Heart right ventricle (tissue), 16 donors: ENCODE data around the gene NACC1. TPM values are rescaled to one million over a fixed set of nuclear protein-coding genes. Genes with fewer than 3 reads are reported as not detected.
A peak's percentile ranks its signal among the peaks of the same experiment; 100 is the strongest.

Experiments
- ATAC-seq, 8 donors: fragments of 200-7000 bp; cut with Tn5 transposase; one replicate each; pipeline ENCODE4 v1.9.1; 2020; ENCODE audit warnings: mild to moderate bottlenecking in 8 of 8, moderate library complexity in 8 of 8, moderate number of reproducible peaks in 1 of 8
- DNase-seq, 2 donors: peaks; one replicate each; pipeline ENCODE4 v3.0.0-alpha.2; 2020
- H3K27ac ChIP-seq, 10 donors: fragments of 200-600 bp; sonication (generic) in 2 of 10; one replicate each; pipeline versions ENCODE4 v1.5.0 to v1.8.0; 2020 to 2022; ENCODE audit warnings: mild to moderate bottlenecking in 3 of 10
- H3K27me3 ChIP-seq, 7 donors: fragments of 200-600 bp; one replicate each; pipeline ENCODE4 v1.8.0; 2021 to 2022; ENCODE audit warnings: mild to moderate bottlenecking in 2 of 7
- H3K36me3 ChIP-seq, 9 donors: fragments of 200-600 bp; sonication (generic) in 1 of 9; one replicate each; pipeline versions ENCODE4 v1.5.0 to v1.8.0; 2020 to 2022; ENCODE audit warnings: mild to moderate bottlenecking in 2 of 9
- H3K4me1 ChIP-seq, 9 donors: fragments of 200-600 bp; sonication (generic) in 1 of 9; one replicate each; pipeline versions ENCODE4 v1.5.0 to v1.8.0; 2020 to 2022; ENCODE audit warnings: mild to moderate bottlenecking in 4 of 9
- H3K4me3 ChIP-seq, 10 donors: fragments of 200-600 bp; sonication (generic) in 2 of 10; one replicate each; pipeline versions ENCODE4 v1.5.0 to v1.8.0; 2020 to 2022; ENCODE audit warnings: mild to moderate bottlenecking in 7 of 10, moderate library complexity in 2 of 10
- H3K9me3 ChIP-seq, 11 donors: fragments of 200-600 bp in 10 of 11; sonication (generic) in 2 of 11; one replicate each; pipeline versions ENCODE4 v1.5.0 to v1.8.0; 2013 to 2022; ENCODE audit warnings: mild to moderate bottlenecking in 2 of 11, control low read depth in 1 of 11, moderate library complexity in 1 of 11
- WGBS, 2 donors: extraction: QIAGEN DNeasy Blood & Tissue Kit; methylation state at CpG; one replicate each; pipeline ENCODE4 v1.1.7; 2013; ENCODE audit warnings: inconsistent platforms in 1 of 2; 5-methylcytosine and 5-hydroxymethylcytosine counted together
- intact Hi-C, 10 donors: fragments of 100-400 bp; cut with DNase I; formaldehyde crosslinking; loops; one replicate each; pipeline versions ENCODE4 v1.11.1 to v1.14.2; 2022
- polyA plus RNA-seq, 2 donors: library from polyadenylated mRNA; stranded (reverse); fragments of 200-250 nt; gene quantifications; one replicate each; pipeline ENCODE4 v1.2.3, GENCODE V29; 2013
- total RNA-seq, 10 donors: library from RNA; stranded (reverse); fragmentation: NEBNext Ultra II Directional in 3 of 10; extraction: Animal tissue kit (Norgen Biotek cat#: 25700) in 3 of 10; gene quantifications; one replicate each; pipeline versions ENCODE4 v1.2.1 to v1.2.4, GENCODE V29; 2021 to 2023
- TF ChIP-seq, protein P1 (sequence below), 9 donors: fragments of 200-600 bp; sonication (generic) in 2 of 9; IDR thresholded peaks; one replicate each; pipeline versions ENCODE4 v1.5.0 to v1.8.0; 2021 to 2022; ENCODE audit warnings: antibody characterized with exemption in 9 of 9, mild to moderate bottlenecking in 5 of 9, moderate library complexity in 1 of 9
- donor health status: Arrhythmogenic right ventricular cardiomyopathy.
- donor health status: ischemic (EF 13 %, LVEDD 7.1; RV severe dilation, severe dysfunction).
- donor health status: healthy with polysubstance abuse.
- donor health status: DM: no; HTN: yes; CAD: no.
- donor health status: DM: no; HTN: no; CAD: no.
- donor health status: ischemic (EF 25% LVEDD 6.9; RV normal size, moderate dysfunction).
- donor health status: ischemic (EF 25% LVEDD 5.7; RV mildly dilated, moderate dysfunction).
- donor health status: healthy.
- donor health status: DM: yes; HTN: yes; CAD: no.
- donor health status: Ischemic cardiomyopathy.
- donor health status: ischemic (EF 35%, LVEDD 5.7; RV mildly dilated, moderate dysfunction).
- donor health status: nonischemic (EF 11% LVEDD 7.7; RV severe dilation, severe dysfunction).
- donor health status: DM: yes; HTN: yes; CAD: no.
- donor health status: PGD.
- donor health status: ischemic (EF 29% LVEDD 5.4; RV normal size, mild dysfunction).
- donor health status: nonischemic (EF 23%, LVEDD 6.1; RV moderate dilation, normal function).

NACC1 gene
- total and polyA plus RNA-seq, 12 donors = 23.9 to 58.0 (median 33.0) TPM

DNA sequence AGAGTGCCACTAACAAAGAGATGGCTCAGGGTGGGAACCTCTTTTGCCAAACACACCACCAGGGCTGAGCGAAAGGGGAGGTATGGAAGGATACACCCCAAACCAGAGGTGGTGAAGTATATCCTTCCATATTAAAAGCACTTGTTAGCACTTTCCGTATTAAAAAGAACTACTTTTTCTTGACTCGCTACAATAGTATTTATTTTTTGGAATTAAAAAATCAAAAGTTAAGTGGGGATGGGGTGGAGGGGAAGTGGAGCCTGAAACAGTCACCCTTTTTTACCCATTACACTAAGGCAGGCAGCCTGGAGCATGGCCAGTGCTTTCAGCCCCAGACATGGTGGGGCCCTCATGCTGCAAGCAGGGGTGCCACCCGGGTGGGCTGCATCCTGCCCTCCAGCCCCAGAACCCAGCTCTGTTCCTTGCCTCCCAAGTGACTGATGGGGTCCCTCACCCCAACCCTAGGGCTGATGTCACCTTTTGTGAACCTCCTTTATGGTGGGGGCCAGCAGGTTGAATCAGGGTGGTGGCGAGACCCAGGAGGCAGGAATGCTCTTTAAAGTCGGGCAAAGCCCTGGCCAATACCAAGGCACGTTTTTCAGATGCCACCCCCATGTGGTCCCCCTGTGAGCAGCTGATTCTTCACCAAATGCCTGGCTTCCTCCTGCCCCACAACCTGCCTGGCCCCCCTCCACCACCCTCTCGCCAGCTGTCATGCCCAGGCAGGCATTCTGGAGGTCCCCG lies 46.4 kb upstream of the NACC1 start:
- H3K27ac ChIP-seq = peak overlapping the region in 5 of 10 donors; percentile 79 to 99 (median 98)
- WGBS, 2 donors = 76 to 83% methylated on average over 9 of the region's 9 CpGs

DNA sequence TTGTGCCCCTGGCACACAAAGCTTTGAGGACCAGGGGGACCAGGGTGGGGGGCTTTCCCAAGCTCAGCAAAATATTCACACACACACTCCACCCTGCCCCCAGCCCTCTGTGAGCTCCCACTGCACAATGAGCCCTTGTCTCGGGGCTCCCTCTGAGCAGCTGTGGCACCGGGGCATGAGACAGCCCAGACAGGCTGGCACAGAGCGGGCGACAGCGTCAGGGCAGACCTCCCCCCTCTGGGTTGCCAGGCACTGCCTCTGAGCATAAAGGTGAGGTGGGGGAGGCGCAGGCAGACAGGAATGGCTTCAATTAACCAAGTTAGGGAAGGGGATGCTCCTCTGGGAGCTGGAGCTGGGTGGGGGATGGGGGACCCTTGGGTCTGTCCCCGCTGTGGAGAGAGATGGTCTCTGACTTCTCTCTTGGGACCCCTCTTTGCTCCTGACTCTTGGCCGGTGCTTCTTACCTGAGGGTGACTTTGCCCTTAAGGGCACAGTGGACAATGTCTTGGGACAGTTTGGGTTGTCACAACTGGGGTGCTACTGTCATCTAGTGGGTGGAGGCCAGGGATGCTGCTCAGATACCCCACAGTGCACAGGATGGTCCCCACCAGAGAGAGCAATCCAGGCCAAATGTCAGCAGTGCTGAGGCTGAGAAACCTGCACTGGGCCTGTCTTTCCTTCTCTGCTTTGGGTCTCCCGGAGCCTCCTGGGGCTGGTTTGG lies 45.7 kb upstream of the NACC1 start:
- H3K27ac ChIP-seq = peak overlapping the region in 4 of 10 donors; percentile 10 to 99 (median 66)
- no peaks in the 10 kb centered on the region for H3K9me3 ChIP-seq
- DNase-seq = no peak
- peak in 1 of 8 donors; percentile 17 for ATAC-seq
- TF ChIP-seq, protein P1, sequence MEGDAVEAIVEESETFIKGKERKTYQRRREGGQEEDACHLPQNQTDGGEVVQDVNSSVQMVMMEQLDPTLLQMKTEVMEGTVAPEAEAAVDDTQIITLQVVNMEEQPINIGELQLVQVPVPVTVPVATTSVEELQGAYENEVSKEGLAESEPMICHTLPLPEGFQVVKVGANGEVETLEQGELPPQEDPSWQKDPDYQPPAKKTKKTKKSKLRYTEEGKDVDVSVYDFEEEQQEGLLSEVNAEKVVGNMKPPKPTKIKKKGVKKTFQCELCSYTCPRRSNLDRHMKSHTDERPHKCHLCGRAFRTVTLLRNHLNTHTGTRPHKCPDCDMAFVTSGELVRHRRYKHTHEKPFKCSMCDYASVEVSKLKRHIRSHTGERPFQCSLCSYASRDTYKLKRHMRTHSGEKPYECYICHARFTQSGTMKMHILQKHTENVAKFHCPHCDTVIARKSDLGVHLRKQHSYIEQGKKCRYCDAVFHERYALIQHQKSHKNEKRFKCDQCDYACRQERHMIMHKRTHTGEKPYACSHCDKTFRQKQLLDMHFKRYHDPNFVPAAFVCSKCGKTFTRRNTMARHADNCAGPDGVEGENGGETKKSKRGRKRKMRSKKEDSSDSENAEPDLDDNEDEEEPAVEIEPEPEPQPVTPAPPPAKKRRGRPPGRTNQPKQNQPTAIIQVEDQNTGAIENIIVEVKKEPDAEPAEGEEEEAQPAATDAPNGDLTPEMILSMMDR (IDR thresholded peaks at IDR 0.05) = no peak
- no peaks in the 10 kb centered on the region for H3K27me3 ChIP-seq
- WGBS, 2 donors = 83% methylated on average over 9 of the region's 9 CpGs
- peaks cover 36 to 87% (median 60%) of the 10 kb centered on the region in 9 donors for H3K4me1 ChIP-seq
- intact Hi-C loops = no loop called here
- no peak overlapping the region for H3K4me3 ChIP-seq
- H3K36me3 ChIP-seq = peaks cover 0 to 41% (median 16%) of the 10 kb centered on the region in 9 donors

More for the DNA sequence above, 46.4 kb upstream of the NACC1 start:
- H3K4me1 ChIP-seq = peaks cover 37 to 87% (median 59%) of the 10 kb centered on the region in 9 donors
- no peaks in the 10 kb centered on the region for H3K27me3 ChIP-seq
- intact Hi-C loops = no loop called here
- no peak for ATAC-seq
- DNase-seq = no peak
- H3K9me3 ChIP-seq = no peaks in the 10 kb centered on the region
- H3K36me3 ChIP-seq = peaks cover 0 to 37% (median 15%) of the 10 kb centered on the region in 9 donors
- TF ChIP-seq, protein P1 (IDR thresholded peaks at IDR 0.05) = no peak
- H3K4me3 ChIP-seq = no peak overlapping the region

DNA sequence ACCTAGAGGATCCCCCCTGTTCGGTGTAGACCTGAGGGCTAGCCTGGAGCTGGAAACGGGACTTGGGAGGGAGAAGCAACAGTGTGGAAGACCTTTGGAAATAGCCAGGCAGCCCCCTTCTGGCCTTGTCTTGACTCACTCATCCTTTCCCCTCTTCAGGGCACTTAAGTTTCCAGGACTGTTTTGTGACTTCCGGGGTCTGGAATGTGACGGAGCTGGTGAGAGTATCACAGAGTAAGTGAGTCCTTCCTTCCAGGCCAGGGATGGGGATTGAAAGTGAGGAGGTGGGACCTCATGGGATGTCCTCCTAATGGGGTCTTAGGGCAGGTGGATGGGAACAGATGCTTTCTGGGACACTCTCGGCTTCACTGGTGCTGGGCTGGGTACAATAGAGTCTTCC lies 44.8 kb upstream of the NACC1 start:
- H3K27ac ChIP-seq = peak overlapping the region in 1 of 10 donors; percentile 21
- no peaks in the 10 kb centered on the region for H3K9me3 ChIP-seq
- no peak overlapping the region for H3K4me3 ChIP-seq
- 79 to 80% methylated on average over 5 of the region's 5 CpGs for WGBS, 2 donors
- DNase-seq = no peak
- TF ChIP-seq, protein P1 (IDR thresholded peaks at IDR 0.05) = no peak
- intact Hi-C loops = no loop called here
- ATAC-seq = no peak
- no peaks in the 10 kb centered on the region for H3K27me3 ChIP-seq
- peaks cover 0 to 47% (median 16%) of the 10 kb centered on the region in 9 donors for H3K36me3 ChIP-seq
- H3K4me1 ChIP-seq = peaks cover 32 to 87% (median 60%) of the 10 kb centered on the region in 9 donors

DNA sequence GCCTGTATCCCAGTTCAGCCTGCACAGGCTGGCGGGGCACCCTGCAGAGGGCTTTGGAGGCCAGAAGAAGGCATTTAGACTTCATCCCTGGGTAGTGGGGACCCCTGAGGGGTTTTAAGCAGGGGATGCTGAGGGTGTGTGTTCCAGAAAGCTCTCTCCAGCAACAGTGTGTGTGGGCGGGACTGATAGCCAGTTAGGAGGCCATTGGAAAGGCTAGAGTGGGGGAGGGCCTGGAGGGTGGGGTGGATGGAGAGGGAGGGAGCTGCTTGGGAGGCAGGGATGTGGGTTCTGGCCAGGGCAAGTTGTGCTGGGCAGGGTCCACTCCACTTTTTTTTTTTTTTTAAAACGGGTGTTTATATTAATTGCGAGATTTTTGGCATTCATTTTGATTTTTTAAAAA lies 43.7 kb upstream of the NACC1 start:
- Histone ChIP-seq H3K27ac (no peak overlapping the region), H3K9me3 (no peaks in the 10 kb centered on the region), H3K27me3 (no peaks in the 10 kb centered on the region), H3K4me1 (peaks cover 33 to 87% (median 60%) of the 10 kb centered on the region in 9 donors), H3K4me3 (no peak overlapping the region), H3K36me3 (peaks cover 0 to 55% (median 16%) of the 10 kb centered on the region in 9 donors)
- DNase-seq (no peak), ATAC-seq (no peak)
- WGBS, 2 donors = 80 to 90% methylated on average over 4 of the region's 4 CpGs
- intact Hi-C loops = no loop called here
- TF ChIP-seq, protein P1 (IDR thresholded peaks at IDR 0.05) = no peak
